Measurements from ENCODE around the gene MAST2. TPM values are rescaled to one million over a fixed set of nuclear protein-coding genes. Genes with fewer than 3 reads are reported as not detected.
A peak's percentile ranks its signal among the peaks of the same experiment; 100 is the strongest.

Gene MAST2
- total RNA-seq, 6 donors from 2014 or later, result 16.0 to 77.8 (median 26.4) TPM

GRCh38 chr1:46062651-46063319 is 259.4 kb downstream of the MAST2 start:
- WGBS, 2 donors, result 77 to 81% methylated on average over 4 of the region's 4 CpGs
- peaks cover 0 to 36% (median 3%) of the 10 kb centered on the region in 4 donors for H3K36me3 ChIP-seq
- no peaks in the 10 kb centered on the region for H3K9me3 ChIP-seq
- DNase-seq (no peak), ATAC-seq (ENCODE audit: low FRiP score in 2 of 2) (no peak)
- H3K4me1 ChIP-seq, result peaks cover 0 to 23% (median 9%) of the 10 kb centered on the region in 4 donors
- peak overlapping the region in 1 of 4 donors; percentile 27 for H3K27ac ChIP-seq
- no peaks in the 10 kb centered on the region for H3K27me3 ChIP-seq
- H3K4me3 ChIP-seq, result no peak overlapping the region
- TF ChIP-seq POLR2AphosphoS5 (IDR thresholded peaks at IDR 0.05), result no peak
- no peak for TF ChIP-seq CTCF (IDR thresholded peaks at IDR 0.05)
- no peak for TF ChIP-seq EP300 (IDR thresholded peaks at IDR 0.05)
- no peak for TF ChIP-seq POLR2A (IDR thresholded peaks at IDR 0.05)

DNA sequence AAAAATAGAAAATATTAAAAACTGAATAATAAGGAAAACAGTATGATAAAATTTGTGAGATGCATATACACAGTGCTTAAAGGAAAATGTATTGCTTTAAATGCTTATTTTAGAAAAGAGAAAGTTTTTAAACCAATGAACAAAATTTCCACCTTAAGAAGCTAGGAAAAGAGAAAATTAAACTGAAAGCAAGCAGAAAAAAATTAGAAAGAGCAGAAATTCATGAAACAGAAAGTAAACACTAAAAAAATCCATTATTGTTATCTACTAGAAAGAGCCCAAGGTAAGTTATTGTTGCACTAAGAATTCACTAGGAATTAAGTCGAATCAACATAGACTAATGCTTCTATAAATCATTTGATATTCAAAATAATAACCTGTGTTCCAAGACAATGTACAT is 261.3 kb downstream of the MAST2 start:
- peaks cover 0 to 23% (median 9%) of the 10 kb centered on the region in 4 donors for H3K4me1 ChIP-seq
- TF ChIP-seq EP300 (IDR thresholded peaks at IDR 0.05) (no peak), POLR2A (IDR thresholded peaks at IDR 0.05) (no peak), CTCF (IDR thresholded peaks at IDR 0.05) (no peak), POLR2AphosphoS5 (IDR thresholded peaks at IDR 0.05) (no peak)
- ATAC-seq (ENCODE audit: low FRiP score in 2 of 2) (no peak), DNase-seq (no peak)
- H3K4me3 ChIP-seq, result no peak overlapping the region
- no peaks in the 10 kb centered on the region for H3K27me3 ChIP-seq
- no peaks in the 10 kb centered on the region for H3K9me3 ChIP-seq
- WGBS, 2 donors, result 90 to 97% methylated on average over 1 of the region's 1 CpG
- peaks cover 0 to 43% (median 4%) of the 10 kb centered on the region in 4 donors for H3K36me3 ChIP-seq
- H3K27ac ChIP-seq, result no peak overlapping the region

DNA sequence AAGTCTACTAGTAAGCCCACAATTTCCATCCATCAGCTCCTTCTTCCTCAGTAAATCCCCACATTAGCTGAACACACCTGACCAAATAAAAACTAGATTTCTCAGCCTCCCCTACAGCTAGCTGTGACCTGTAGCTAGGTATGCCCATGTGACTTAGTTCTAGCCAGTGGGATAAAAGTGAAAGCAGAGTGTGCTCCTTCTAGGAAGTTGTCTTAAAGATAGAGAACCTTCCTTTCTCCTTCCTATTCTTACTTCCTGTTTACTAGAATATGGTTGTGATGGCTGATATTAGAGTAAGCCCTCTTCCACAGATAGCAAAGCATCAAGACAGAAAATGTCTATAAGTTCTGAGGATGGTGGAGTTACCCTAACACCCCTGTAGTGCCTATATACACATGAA is 262.0 kb downstream of the MAST2 start:
- ATAC-seq (ENCODE audit: low FRiP score in 2 of 2) (peak in 1 of 2 donors; percentile 54), DNase-seq (no peak)
- Histone ChIP-seq H3K4me1 (peaks cover 0 to 23% (median 9%) of the 10 kb centered on the region in 4 donors), H3K4me3 (no peak overlapping the region), H3K27me3 (no peaks in the 10 kb centered on the region), H3K36me3 (peaks cover 0 to 40% (median 4%) of the 10 kb centered on the region in 4 donors), H3K27ac (peak overlapping the region in 2 of 4 donors; percentile 37 to 43), H3K9me3 (no peaks in the 10 kb centered on the region)
- no peak for TF ChIP-seq CTCF (IDR thresholded peaks at IDR 0.05)
- no peak for TF ChIP-seq POLR2AphosphoS5 (IDR thresholded peaks at IDR 0.05)
- TF ChIP-seq EP300 (IDR thresholded peaks at IDR 0.05), result no peak
- no peak for TF ChIP-seq POLR2A (IDR thresholded peaks at IDR 0.05)

GRCh38 chr1:46067652-46068051 is 264.2 kb downstream of the MAST2 start:
- no peak overlapping the region for H3K4me3 ChIP-seq

More at GRCh38 chr1:46067652-46068051, 264.2 kb downstream of the MAST2 start:
- H3K4me1 ChIP-seq, result peaks cover 0 to 19% (median 11%) of the 10 kb centered on the region in 4 donors
- ATAC-seq (ENCODE audit: low FRiP score in 2 of 2) (no peak), DNase-seq (no peak)
- TF ChIP-seq CTCF (IDR thresholded peaks at IDR 0.05), result no peak
- TF ChIP-seq POLR2A (IDR thresholded peaks at IDR 0.05), result no peak
- TF ChIP-seq EP300 (IDR thresholded peaks at IDR 0.05), result no peak
- no peak for TF ChIP-seq POLR2AphosphoS5 (IDR thresholded peaks at IDR 0.05)
- WGBS, 2 donors, result 90 to 94% methylated on average over 1 of the region's 1 CpG
- no peaks in the 10 kb centered on the region for H3K9me3 ChIP-seq
- H3K27ac ChIP-seq, result no peak overlapping the region
- no peaks in the 10 kb centered on the region for H3K27me3 ChIP-seq
- H3K36me3 ChIP-seq, result peaks cover 0 to 26% (median 1%) of the 10 kb centered on the region in 4 donors

All from upper lobe of left lung (tissue), 6 donors.